NCI-H2081 (cell line): Measurements from ENCODE around the gene ZNRF2.
"Not testable (repeated sequence)": the region's sequence is repeated elsewhere in the genome, so short reads cannot be mapped to it uniquely, and the experiment has no call there.

ENCODE experiments used
- DNase-seq, 2 experiments: peaks; one replicate each; lab custom pipeline; 2025; lab: John Stamatoyannopoulos, UW

Gene ZNRF2

DNA sequence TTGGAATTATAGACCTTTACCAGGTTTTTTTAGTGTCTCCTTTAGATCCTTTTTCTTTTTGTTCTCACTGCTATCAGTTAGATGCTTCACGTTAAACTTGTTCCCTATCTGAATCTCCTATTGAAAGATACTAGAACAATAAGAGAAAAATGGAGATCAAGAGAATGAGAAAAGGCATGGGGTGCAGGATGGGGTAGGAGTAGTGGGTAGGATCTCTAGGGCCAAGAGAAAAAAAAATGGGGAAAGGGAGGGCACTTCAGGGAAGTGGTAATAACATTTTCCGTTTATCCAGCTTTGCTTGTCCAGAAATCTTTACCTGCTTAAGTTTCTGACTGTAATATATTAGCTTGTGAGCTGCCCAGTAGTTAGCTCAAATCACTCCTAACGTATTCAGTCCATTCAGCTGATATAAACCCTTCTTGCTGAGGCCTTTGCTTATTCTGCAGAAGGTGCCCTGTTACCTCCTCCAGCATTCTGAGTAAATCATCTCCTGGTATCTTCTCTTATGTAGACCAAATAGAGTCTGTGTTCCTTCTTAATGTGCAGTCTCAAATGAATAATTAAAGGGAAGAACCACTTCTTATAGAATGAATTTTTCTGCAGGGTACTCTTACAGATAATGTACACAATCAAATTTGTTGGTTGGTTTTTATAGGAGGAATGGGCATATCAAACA lies 69.7 kb downstream of the ZNRF2 start:
- no peak for DNase-seq

DNA sequence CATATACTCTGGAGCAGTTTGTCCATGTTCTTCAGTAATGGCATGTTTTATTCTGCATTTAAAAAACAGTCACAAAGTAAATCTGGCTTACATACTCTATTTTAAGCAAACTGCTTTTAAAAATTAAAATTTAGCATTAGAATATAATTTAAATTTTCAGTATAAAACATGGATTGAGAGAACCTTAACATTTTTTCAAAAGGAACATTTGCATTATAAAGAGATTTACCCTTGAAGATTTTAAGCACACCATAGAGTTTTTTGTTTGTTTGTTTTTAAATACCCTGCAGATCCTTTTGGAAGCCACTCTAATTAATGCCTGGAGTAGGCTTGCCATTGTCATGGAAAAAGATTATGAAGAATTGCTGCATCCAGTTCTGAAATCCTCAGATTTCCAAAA lies 70.4 kb downstream of the ZNRF2 start:
- DNase-seq: no peak

DNA sequence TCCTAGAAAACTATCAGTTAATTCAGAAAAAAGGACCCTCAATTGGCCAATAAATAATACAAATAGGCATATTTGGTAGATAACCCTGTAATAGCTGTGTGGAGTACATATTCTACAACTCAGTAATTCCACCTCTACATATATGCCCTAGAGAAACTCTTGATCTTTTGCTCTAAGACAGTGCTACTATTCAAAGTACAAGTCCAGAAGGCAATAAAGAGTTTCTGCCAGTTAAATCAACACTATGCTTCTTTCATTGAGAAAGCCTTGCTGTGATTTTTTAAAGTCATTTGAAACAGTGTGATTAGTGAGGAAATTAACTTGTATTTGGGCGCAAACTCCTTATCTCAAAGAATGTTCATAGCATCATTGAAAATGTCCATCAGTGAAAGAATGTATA lies 75.6 kb downstream of the ZNRF2 start:
- DNase-seq: no peak

DNA sequence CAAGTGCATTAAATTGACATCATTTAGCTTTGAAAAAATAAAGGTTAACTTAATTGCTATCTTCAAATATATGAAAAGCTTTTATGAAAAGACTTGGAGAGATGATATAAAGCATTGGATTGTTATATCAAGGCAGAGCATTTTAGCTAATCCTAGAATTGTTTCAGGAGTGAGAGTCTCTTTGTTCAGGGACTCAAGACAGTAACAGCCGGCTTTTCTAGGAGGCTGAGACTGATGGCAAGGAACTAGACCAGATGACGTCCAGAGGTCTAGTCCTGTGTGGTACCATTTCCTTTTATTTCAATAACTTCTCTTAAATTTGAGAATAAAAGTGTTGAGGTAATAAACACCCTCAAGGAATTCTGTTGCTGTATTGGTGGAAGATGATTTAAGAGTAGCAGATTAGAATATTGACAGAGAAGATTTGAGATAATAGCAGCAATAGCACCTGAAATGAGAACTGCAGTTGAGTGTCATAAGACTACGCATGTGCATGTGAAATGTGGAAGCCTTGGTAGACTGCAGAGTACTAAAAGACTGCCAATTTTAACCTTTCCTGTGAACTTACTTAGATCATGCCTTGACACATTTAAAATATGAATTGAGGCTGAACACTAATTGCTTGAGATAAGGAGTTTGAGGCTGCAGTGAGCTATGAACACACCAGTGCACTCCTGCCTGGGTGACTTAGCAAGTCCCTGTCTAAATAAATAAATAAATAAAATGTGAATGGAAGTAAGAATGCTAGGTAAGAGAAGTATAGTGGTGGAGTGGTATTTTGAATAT lies 79.6 kb downstream of the ZNRF2 start:
- DNase-seq: no peak

DNA sequence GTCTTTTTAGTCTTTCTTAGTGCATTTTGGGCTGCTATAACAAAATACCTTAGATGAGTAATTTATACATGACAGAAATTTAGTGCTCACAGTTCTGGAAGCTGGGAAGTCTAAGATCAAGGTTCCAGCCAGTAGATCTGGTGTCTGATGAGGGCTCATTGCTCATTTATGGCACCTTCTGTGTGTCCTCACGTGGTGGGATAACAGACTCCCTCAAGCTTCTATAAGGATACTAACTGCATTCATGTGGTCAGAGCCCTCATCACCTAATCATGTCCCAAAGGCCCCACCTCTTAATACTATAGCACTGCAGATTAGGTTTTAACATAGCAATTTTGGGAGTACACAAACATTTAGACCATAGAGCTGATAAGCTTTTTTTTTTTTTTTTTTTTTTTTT lies 80.4 kb downstream of the ZNRF2 start:
- DNase-seq: no peak

DNA sequence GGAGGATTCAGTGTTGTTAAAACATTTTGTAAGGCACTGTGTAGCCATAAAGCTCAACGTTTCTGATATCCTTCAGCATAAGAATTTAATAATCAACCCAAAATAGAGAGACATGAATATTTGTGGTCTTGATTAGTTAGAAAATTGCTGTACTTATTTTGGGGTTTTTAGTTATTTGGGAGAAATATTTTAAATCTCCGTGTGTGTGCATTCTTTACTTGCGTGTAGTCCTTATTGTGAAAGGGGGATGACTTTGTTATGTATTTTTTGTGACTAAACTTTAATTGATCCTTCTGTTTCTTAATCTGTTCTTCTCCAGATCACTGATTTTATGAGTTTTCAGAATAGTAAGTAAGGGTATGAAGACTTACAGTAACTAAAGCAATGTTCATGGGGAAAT lies 81.2 kb downstream of the ZNRF2 start:
- no peak for DNase-seq

DNA sequence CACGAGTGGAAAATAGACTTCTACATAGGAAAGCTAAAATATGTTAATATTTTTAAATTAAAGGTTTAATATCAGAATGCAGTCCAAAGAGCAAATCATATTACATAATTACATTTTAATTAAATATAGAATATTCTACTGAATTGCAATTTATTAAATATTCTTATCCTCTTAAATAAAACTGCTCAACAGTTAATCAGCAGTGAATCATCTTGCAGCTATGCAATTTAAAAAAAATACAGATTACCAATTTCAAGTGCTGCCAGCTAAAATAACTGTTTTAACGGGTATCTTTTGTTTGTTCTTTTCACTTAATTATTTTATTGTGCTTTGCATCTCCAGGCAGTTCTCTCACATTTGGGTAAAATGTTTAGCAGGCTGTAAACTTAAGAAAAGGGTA lies 82.2 kb downstream of the ZNRF2 start:
- no peak for DNase-seq

DNA sequence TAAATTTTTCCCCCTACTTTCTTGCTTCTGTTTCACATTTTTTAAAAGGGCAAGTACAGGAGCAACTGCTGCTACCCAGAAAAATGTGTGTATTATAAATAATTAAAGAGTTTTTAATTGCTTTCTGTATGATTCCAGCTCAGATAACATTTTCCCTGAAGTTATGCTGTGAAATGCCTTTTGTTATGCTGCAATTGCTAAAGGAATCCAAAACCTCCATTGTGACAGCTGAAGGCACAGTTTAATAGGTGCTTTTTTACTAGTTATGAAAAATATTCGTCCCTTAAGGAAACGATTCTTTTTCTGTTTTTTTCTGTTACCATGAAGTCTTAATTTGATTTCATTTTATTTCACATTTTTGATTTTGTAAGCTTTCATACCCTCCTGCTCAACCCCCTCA lies 83.2 kb downstream of the ZNRF2 start:
- no peak for DNase-seq

DNA sequence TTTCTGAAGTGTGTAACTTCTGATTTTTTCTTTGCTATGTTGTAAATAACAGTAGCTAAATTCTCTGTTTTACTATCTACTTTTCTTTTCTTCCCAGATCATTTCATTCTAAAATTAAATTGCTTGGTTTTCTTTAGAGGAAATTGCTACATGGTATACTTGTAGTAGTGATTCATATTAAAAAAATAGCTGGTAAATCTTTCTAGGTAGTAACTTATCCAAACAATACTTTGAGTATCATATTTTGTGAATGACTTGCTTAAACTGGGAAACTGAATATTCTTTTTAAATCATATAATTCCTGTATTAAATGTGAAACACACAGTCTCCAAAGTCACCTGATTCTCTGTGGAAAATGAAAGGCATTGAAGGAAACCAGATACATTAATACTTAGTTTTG lies 85.5 kb downstream of the ZNRF2 start:
- no peak for DNase-seq

DNA sequence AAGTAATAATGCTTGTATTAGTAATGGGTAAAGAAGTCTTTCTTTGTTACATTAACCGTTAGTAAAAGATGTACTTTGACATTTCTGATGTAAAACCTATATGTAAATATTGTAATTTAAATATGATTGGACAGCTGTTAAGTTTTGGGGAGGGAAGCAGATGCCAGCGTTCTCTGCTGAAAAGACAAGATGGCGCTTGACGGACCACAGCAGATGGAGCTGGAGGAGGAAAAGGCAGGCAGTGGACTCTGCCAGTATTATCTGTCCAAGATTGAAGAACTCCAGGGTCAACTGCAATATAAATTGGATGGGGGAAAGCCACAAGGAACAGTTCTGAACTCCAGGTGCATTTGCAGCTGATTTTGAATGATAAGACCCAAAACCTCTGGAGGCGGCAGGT lies 86.9 kb downstream of the ZNRF2 start:
- DNase-seq: no peak

DNA sequence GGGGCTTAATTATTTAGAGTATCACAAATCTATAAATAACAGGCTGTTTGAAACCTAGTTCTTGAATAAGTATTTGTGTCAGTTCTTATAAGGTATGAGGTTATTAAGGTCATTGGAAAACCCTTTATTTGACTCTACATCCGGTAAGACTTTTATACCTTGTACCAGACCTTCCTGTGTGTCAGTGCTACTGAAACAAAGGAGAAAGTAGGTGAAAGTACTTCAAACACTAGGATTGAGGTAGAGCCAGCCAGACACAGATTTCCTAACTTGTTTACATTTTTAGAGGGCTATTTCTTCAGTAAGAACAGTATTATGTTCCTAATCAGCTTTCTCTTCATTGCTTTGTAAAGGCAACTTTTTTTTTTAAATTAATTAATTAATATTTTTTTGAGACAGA lies 93.9 kb downstream of the ZNRF2 start:
- DNase-seq: no peak

DNA sequence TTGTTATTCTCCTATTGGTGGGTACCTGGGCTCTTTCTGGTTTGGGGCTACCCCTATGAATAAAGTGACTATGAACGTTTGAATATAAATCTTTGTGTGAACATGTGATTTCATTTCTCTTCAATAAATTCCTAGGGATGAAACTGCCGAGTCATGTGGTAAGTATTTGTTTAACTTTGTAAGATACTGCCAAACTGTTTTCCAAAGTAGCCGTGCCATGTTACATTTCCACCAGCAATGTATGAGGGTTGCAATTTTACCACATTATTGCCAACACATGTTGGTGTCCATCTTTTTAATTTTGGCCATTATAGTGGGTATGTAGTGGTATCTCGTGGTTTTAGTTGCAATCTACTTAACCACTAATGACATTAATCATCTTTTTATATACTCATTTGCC lies 94.7 kb downstream of the ZNRF2 start:
- DNase-seq: no peak

DNA sequence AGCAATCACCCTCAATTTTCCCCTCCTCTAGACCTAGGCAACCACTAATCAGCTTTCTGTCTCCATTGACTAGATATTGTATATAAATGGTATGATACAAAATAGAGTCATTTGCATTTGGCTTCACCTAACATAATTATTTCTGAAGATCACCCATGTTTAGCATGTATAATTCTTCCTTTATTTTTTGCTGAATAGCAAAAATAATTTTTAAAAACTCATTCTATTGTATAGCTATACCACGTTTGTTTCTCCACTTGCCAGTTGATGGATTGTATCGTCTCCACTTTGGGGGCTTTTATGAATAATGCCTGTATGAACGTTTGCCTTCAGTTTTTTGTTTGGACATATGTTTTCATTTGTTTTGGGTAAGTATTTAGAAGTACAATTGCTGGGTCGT lies 95.3 kb downstream of the ZNRF2 start:
- DNase-seq: no peak

DNA sequence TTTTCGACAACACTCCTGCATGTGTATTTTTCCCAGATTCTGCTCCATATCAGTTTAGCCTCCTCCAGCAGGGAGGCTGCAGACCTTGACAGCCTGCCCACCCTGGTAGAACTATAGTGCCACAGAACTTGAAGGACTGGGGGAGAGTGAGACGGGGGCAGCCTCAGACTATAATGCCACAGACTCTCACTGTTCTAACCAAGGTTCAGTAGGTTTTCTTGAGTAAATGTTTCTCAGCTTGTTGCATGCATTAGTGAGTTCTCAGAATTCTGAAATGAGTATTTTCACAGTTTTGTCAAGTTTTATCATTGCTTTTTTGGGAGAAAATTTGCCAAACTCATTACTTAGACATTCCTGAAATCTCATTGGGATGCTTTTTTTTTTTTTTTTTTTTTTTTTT lies 95.9 kb downstream of the ZNRF2 start:
- no peak for DNase-seq

DNA sequence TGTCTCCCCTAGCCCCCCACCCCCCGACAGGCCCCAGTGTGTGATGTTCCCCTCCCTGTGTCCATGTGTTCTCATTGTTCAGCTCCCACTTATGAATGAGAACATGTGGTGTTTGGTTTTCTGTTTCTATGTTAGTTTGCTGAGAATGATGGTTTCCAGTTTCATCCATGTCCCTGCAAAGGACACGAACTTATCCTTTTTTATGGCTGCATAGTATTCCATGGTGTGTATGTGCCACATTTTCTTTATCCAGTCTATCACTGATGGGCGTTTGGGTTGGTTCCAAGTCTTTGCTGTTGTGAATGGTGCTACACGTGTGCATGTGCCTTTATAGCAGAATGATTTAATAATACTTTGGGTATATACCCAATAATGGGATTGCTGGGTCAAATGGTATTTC lies 96.4 kb downstream of the ZNRF2 start:
- DNase-seq: not testable (repeated sequence)

DNA sequence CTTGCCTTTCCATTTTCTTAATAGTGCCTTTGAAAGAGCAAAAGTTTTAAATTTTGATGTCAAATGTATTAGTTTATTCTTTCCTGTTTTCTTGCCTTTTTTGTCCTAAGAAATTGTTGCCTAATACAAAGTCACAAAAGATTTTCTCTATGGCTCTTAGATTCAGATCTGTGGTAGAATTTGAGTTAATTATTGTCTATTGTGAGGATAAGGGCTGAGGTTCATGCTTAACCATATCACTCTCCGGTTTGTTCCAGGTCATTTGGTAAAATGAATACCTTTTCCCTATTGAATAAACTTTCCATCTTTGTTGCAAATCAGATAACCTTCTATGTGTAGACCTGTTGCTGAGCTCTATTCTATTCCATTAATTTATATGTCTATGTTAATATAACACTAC lies 98.2 kb downstream of the ZNRF2 start:
- DNase-seq: no peak

DNA sequence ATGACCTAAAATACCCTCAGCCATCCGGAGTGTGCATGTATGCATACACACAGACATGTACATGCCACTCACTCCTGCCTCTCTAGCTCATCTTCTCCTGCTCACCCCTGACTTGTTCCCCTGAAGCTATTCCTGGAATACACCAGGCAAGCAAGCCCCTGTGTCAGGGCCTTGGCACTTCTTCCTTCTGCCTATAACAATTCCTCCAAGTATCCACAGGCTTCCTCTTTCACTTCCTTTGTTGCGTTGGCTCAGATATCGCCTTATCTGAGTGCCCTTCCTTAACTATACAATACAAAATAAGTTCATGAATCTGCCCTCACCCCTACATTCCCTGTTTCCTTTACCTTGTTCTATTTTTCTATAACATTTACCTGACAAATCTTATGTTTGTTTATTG lies 105.4 kb downstream of the ZNRF2 start:
- no peak for DNase-seq

DNA sequence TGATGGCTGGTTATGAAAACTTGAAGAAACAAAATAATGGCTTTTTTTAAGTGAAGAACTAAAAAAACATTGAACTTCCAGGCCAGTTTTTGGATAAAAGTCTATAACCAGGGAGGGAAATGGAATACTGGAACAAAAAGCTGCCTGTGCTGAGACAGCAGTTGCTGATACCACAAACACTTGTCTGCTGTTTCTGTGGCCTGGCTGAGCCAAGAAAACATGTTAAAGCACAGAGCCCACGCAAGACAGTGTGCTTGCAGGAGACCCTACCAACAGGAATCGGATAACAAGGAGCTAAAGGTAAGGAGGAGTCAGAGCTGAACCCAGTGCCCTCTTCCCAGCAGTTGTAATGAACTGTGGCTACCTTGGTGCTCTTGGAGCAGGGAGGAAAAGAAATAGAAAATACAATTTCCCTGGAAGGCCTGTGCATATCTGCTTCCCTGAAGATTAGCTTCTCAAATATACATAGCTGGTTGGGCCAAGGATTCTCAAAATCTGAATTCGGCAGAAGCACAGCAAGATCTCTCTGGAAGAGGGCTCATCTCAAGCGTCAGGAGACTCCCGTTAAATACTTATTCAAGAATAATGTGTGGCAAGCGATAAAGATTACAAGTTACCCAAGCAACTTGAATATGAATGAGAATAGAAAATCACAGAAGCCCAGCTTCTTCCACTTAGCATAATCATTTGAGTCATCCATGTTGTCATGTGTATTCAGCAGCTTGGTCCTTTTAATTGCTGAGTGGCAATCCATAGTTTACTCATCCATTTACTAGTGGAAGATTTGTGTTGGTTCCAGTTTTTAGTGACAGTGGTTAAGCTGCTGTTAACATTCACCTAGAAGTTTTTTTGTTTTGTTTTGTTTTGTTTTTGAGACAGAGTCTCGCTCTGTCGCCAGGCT lies 106.6 kb downstream of the ZNRF2 start:
- no peak for DNase-seq

DNA sequence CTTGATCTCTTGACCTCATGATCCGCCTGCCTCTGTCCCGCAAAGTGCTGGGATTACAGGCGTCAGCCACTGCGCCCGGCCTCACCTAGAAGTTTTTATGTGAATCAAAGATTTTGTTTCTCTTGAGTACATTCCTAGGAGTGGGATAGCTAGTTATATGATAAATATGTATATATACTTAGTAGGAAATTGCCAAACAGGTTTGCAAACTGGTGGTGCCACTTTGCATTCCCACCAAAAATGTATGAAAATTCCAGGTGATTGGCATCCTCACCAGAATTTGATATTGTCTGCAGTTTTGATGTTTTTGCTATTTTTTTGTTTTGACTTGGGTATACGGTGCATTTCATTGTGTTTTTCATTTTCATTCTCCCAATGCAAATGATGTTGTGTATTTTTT lies 107.4 kb downstream of the ZNRF2 start:
- no peak for DNase-seq

DNA sequence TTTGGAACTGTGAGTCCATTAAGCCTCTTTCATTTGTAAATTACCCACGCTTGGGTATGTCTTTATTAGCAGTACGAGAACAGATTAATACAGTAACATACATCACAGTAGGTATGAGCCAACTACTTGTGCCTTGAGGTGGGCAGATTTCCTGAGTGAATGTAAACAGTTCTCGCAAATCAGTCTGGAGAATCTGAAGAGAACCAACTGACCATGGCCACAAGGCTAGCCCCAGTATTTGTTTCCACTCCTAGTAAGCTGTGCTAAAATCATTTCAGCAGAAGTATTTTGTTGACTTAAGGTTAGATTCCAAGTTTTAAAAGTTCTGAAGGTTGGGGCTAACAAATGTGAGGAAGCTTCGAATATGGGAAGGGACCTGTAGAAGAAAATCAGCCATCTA lies 111.3 kb downstream of the ZNRF2 start:
- no peak for DNase-seq

DNA sequence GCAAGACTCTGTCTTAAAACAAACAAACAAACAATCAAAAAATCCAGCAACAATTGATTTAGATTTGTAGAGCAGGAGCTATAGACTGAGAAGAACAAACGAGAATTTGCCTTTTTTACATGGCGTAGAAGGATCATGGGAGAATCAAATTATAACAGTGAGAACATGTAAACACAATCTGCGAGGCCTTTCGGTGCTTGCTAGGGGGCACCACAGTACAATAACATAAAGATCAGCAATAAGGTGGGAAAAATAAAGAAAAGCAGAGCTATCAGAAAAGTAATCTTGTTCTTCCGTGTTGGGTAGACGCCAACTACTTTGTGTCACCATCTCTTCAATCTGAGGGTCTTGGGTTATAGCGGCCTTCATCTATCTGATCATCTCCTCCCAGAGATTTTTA lies 112.0 kb downstream of the ZNRF2 start:
- DNase-seq: no peak

DNA sequence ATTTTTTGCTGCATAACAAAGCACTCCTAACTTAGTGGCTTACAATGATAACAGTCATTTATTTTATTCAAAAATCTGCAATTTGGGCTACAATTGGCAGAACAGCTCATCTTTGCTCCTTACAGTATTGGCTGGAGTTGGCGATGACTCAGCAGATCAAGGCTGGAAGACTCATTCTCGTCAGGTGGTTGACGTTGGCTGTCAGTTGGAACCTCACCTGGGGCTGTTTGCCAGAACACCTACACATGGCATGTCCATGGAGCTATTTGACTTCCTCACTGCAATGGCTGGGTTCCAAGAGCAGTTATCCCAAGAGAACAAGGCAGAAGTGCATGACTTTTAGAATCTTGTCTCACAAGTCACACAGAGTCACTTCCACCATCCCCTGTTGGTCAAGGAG lies 119.1 kb downstream of the ZNRF2 start:
- peak in 1 of 2 experiments; percentile 22 for DNase-seq

DNA sequence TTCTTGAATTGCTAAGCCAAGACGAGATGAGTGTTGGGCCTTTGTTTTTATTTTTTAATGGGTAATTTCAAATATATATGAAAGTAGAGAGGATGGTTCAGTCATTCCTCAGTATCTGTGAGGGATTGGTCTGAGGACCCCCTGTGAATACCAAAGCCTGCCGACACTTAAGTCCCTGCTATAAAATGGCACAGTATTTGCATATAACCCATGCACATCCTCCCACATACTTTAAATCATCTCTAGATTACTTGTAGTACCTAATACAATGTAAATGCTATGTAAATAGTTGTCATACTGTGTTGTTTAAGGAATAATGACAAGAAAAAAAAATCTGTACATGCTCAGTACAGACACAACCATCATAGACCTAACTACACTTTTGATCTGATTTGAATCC lies 120.8 kb downstream of the ZNRF2 start:
- DNase-seq: no peak
